Activated CD4-positive, alpha-beta T cell treated with anti-CD3 and anti-CD28 coated beads, Interleukin-2, amount 10 ng/mL, durations not matched to agents 24 days and 14 days (primary cell): Measurements from ENCODE around the gene ANAPC1. TPM values are rescaled to one million over a fixed set of nuclear protein-coding genes. Genes with fewer than 3 reads are reported as not detected.
"Not testable (repeated sequence)": the region's sequence is repeated elsewhere in the genome, so short reads cannot be mapped to it uniquely, and the experiment has no call there.

Source experiments
- DNase-seq: peaks from one replicate; pipeline ENCODE4 v3.0.0; 2022
- H3K27ac Mint-ChIP-seq: one replicate; pipeline ENCODE4 v1.8.0; 2022; ENCODE audit warnings: mild to moderate bottlenecking, mixed read lengths
- H3K27me3 Mint-ChIP-seq: one replicate; pipeline ENCODE4 v1.8.0; 2022; ENCODE audit warnings: mixed read lengths
- H3K36me3 Mint-ChIP-seq: one replicate; pipeline ENCODE4 v1.8.0; 2022; ENCODE audit warnings: low read depth, mild to moderate bottlenecking, mixed read lengths
- H3K4me1 Mint-ChIP-seq: one replicate; pipeline ENCODE4 v1.8.0; 2021; ENCODE audit warnings: mixed read lengths
- H3K4me3 Mint-ChIP-seq: one replicate; pipeline ENCODE4 v1.8.0; 2022; ENCODE audit warnings: mild to moderate bottlenecking, moderate library complexity, mixed read lengths
- H3K9me3 Mint-ChIP-seq: one replicate; pipeline ENCODE4 v1.8.0; 2021; ENCODE audit warnings: mixed read lengths
- intact Hi-C: fragments of 100-400 bp; cut with micrococcal nuclease; formaldehyde crosslinking; loops from one replicate; pipeline ENCODE4 v1.15.1; 2023
- total RNA-seq: library from RNA; stranded (reverse); gene quantifications from 2 replicates; pipeline ENCODE4 v1.2.3, GENCODE V29; 2022

Gene ANAPC1
- total RNA-seq, 1 donor from 2014 or later = 129 TPM

DNA sequence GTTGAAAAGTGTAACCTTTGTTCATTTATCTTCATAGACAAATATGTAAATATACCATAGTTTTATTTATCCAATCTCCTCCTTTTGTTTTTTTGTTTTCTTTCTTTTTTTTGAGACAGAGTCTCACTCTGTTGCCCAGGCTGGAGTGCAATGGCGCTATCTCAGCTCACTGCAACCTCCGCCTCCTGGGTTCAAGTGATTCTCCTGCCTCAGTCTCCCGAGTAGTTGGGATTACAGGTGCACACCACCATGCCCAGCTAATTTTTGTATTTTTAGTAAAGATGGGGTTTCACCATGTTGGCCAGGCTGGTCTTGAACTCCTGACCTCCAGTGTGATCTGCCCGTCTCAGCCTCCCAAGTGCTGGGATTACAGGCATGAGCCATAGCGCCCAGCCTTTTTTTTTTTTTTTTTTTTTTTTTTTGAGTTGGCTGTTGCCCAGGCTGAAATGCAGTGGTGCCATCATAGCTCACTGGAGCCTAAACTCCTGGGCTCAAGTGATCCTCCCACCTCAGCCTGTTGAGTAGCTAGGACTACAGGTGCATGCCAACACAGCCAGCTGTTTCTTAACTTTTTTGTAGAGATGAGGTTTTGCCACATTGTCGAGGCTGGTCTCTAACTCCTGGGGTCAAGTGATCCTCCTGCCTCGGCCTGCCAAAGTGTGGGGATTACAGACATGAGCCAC, 27.4 kb upstream of the ANAPC1 start:
- H3K4me1 Mint-ChIP-seq, DNase-seq, H3K4me3 Mint-ChIP-seq, H3K36me3 Mint-ChIP-seq, H3K27ac Mint-ChIP-seq, intact Hi-C loops, H3K9me3 Mint-ChIP-seq: not testable (repeated sequence)
- H3K27me3 Mint-ChIP-seq = peaks cover 17% of the 10 kb centered on the region

DNA sequence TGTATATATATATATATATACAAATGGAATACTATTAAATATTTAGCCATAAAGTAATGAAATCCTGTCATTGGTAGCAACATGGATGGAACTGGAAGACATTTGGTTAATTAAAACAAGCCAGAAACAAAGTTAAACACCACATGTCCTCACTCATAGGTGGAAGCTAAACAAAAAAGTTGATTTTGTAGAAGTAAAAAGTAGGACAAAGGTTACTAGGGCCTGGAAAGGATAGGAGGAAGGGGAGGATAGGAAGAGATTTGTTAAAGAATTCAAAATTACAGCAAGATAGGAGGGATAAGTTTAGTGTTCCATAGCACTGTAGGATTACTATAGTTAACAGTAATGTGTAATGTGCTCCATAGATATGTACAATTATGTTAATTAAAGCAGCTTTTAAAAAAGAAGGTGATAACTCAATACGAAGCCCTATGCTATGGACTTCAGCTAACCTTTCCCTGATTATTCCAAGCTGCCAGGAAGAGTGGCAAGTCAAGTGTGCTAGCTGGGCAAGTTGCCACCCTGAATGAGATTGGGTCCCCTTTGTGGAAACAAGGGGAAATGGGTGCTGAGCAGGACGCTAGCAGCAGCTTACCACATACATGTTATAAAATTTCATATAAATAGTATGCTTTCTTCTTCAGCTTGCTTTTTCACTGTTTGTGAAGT, 26.8 kb upstream of the ANAPC1 start:
- H3K4me1 Mint-ChIP-seq = peaks cover 10% of the 10 kb centered on the region

DNA sequence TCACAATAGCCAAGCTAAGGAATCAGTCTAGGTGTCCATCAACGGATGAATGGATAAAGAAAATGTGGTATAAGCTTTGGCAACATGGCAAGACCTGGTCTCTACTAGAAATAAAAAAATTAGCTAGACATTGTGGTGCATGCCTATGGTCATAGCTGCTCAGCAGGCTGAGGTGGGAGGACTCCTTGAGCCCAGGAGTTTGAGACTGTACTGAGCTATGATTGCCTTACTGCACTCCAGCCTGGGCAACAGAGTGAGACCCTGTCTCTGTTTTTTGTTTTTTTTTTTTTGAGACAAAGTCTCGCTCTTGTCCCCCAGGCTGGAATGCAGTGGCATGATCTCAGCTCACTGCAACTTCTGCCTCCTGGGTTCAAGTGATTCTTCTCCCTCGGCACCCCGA, 26.0 kb upstream of the ANAPC1 start:
- H3K27me3 Mint-ChIP-seq = peaks cover 12% of the 10 kb centered on the region
- intact Hi-C loops, H3K4me3 Mint-ChIP-seq, H3K27ac Mint-ChIP-seq, H3K9me3 Mint-ChIP-seq, DNase-seq, H3K36me3 Mint-ChIP-seq: not testable (repeated sequence)
- peaks cover 10% of the 10 kb centered on the region for H3K4me1 Mint-ChIP-seq

More for the DNA sequence above, 26.8 kb upstream of the ANAPC1 start:
- DNase-seq = no peak
- intact Hi-C loops = no loop called here
- Mint-ChIP-seq H3K9me3 (no peaks in the 10 kb centered on the region), H3K36me3 (no peaks in the 10 kb centered on the region), H3K27me3 (peaks cover 14% of the 10 kb centered on the region), H3K27ac (no peak overlapping the region), H3K4me3 (no peak overlapping the region)

DNA sequence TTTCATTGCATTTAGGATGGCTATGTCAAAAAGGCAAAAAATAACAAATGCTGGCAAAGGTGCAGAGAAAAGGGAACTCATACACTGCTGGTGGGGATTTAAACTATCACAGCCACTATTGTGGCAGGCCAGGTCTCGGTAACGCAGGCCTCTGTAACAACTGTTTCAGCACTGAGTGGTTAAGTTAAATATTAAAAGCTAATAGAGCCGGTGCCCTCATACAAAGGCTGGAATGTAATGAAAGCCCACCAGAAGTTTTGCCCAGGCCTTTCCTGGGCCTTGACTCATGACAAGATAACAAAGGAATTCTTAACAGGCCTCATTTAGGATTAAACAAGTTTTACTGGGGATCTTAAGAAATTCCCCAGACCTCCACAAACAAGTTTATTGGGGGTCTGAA, 25.1 kb upstream of the ANAPC1 start:
- Mint-ChIP-seq H3K36me3 (no peaks in the 10 kb centered on the region), H3K9me3 (no peaks in the 10 kb centered on the region), H3K27ac (no peak overlapping the region), H3K4me3 (no peak overlapping the region), H3K27me3 (peaks cover 11% of the 10 kb centered on the region), H3K4me1 (peaks cover 10% of the 10 kb centered on the region)
- no peak for DNase-seq
- intact Hi-C loops = no loop called here

DNA sequence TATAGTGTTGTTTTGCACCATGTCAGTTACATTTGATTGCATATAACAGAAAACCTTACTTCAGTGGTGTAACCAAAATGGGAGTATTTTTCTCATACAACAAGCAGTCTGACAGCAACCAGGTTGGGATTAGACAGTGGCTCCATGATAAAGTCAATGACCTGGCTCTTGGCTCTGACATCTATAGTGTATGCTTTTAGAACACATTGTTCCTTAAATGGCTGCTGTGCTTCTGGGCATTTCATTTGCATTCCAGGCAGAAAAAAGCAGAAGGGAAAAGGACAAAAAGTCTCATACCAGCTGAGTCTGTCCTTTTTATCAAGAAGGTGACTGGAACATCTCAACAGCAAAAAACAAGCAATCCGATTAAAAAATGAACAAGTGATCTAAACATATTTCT, 24.6 kb upstream of the ANAPC1 start:
- peaks cover 9% of the 10 kb centered on the region for H3K27me3 Mint-ChIP-seq
- no peak for DNase-seq
- H3K4me3 Mint-ChIP-seq = no peak overlapping the region
- H3K4me1 Mint-ChIP-seq = peaks cover 10% of the 10 kb centered on the region
- no peaks in the 10 kb centered on the region for H3K9me3 Mint-ChIP-seq
- H3K27ac Mint-ChIP-seq = no peak overlapping the region
- intact Hi-C loops = no loop called here
- no peaks in the 10 kb centered on the region for H3K36me3 Mint-ChIP-seq

DNA sequence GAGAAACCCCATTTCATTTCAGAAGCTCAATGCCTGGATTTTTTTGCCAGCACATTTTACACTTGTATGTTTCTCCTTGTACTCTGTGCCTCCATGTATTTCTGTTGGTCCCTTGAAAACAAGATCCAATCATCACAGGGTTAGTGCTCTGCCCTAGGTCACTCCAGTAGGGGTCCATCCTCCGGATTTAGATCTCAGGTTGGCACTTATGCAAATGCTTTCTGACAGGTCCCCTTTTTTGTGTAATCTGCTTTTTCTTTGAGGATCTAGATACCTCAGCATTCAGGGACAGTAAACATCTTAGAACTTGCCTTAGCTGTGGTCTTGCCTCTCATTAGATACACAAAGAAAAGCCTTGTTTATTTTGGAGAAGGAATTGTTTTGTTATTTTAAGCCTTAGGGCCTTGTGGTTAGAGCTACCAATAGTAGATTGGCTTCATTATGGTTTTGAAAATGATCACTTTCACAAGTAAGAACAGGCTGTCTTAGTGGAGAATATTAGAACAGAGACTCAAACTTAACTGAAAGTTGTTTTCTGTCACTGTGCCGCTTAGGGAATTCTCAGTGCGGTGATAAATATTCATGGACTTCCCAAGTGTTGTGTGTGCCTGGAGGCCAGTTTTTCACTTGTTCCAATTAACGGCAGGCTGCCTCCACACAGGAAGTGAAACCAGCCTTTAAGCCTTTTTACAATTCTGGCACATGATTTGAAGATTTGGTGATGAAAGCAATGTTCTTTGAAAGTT, 22.2 kb upstream of the ANAPC1 start:
- Mint-ChIP-seq H3K9me3 (no peaks in the 10 kb centered on the region), H3K36me3 (no peaks in the 10 kb centered on the region), H3K27me3 (peaks cover 15% of the 10 kb centered on the region), H3K4me3 (peak overlapping the region; percentile 12), H3K4me1 (peaks cover 10% of the 10 kb centered on the region), H3K27ac (no peak overlapping the region)
- intact Hi-C loops = no loop called here
- peak; percentile 63 for DNase-seq

DNA sequence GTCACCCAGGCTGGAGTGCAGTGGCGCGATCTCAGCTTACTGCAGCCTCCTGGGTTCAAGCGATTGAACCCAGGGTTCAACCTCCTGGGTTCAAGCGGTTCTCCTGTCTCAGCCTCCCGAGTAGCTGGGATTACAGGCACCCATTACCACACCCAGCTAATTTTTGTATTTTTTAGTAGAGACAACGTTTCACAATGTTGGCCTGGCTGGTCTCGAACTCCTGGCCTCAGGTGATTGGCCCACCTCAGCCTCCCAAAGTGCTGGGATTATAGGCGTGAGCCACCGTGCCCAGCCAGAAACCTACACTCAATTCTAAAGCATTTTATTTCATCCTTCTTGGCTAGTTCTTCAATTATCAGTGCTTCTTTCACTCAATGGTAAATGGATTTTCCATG, 21.5 kb upstream of the ANAPC1 start:
- intact Hi-C loops, H3K9me3 Mint-ChIP-seq, H3K4me3 Mint-ChIP-seq, DNase-seq, H3K27ac Mint-ChIP-seq, H3K36me3 Mint-ChIP-seq: not testable (repeated sequence)
- Mint-ChIP-seq H3K27me3 (peaks cover 21% of the 10 kb centered on the region), H3K4me1 (peaks cover 10% of the 10 kb centered on the region)

DNA sequence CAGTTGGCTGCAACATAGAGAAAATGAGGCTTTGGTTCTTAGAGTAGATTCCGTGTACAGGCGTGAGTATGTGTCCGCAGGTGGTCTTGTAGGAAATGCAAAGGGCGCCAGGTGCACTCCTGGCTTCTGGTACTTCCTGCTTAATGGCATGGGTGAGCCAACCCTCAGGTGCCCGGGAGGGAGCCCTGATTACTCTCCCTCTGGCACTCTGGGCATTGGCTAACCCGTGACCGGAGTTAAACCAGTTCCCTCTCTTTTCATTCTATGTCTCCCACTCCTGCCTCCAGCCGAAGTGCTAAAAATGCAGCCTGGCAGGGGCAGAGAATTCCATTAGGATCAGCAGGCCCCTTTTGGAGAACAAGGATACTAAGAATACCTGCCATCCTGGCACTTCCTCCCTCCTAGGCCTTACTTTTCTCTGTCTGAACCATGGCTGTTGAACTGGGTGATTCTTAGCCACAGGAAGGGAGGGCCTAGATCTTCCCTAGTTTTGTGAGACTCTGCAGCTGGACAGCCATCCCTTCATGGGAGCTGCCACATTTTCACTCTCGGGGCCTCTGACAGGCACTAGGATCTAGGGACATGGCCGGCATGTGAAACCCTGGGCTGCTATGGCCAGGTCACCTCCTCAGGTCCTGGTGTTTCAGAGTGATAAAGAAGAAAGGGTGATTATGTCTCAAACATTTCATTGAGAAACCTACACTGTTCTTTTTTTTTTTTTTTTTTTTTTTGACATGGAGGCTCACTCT, 20.9 kb upstream of the ANAPC1 start:
- Mint-ChIP-seq H3K9me3 (no peaks in the 10 kb centered on the region), H3K27ac (no peak overlapping the region), H3K4me1 (peaks cover 10% of the 10 kb centered on the region), H3K27me3 (peaks cover 27% of the 10 kb centered on the region), H3K36me3 (no peaks in the 10 kb centered on the region), H3K4me3 (no peak overlapping the region)
- intact Hi-C loops = no loop called here
- no peak for DNase-seq

DNA sequence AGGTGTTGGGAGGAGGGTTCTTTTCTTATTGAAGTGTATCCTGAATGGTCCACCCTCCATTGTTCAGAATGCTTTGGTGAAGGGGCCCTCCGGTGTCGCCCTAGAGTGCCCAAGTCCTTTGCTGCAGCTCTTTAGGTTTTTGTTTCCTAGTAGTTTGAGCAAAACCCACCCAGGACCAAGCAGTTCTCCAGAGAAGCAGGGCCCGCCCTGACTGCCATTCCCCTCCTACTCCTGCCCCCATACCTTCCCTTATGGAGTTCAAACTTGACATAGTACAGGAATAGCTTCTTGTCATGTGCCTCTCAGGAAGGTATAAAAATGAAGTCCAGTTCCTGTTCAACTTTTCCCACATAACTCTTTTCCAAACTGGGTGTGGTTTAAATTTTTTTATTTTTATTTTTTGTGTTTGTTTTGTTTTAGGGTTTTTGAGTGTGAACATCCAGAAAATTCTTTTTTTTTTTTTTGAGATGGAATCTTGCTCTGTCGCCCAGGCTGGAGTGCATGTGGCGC, 20.0 kb upstream of the ANAPC1 start:
- H3K36me3 Mint-ChIP-seq = no peaks in the 10 kb centered on the region
- peaks cover 34% of the 10 kb centered on the region for H3K27me3 Mint-ChIP-seq
- no peaks in the 10 kb centered on the region for H3K9me3 Mint-ChIP-seq
- DNase-seq = no peak
- H3K27ac Mint-ChIP-seq = no peak overlapping the region
- intact Hi-C loops = no loop called here
- peaks cover 15% of the 10 kb centered on the region for H3K4me1 Mint-ChIP-seq
- H3K4me3 Mint-ChIP-seq = no peak overlapping the region

DNA sequence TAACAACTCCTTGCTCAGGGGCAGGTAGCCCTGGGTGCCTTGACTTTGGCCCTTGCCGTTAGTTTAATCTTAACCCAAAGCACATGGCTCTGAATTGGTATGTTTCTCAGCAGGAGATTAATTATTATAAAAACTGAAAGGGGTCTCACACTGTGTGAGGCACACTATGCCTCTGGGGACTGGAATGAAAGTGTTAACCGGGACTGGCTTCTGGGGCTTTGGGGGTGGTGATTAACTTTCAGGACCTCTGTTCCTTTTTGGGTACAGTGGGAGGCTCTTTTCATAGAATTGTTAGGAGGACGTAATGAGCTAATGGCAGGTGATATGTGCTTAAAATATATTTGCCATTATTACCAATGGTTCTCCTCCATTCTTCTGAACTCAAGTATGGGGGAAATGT, 19.5 kb upstream of the ANAPC1 start:
- H3K4me3 Mint-ChIP-seq = no peak overlapping the region
- no peak overlapping the region for H3K27ac Mint-ChIP-seq
- no peaks in the 10 kb centered on the region for H3K36me3 Mint-ChIP-seq
- H3K27me3 Mint-ChIP-seq = peaks cover 34% of the 10 kb centered on the region
- H3K9me3 Mint-ChIP-seq = no peaks in the 10 kb centered on the region
- intact Hi-C loops = no loop called here
- no peak for DNase-seq
- H3K4me1 Mint-ChIP-seq = peaks cover 15% of the 10 kb centered on the region

DNA sequence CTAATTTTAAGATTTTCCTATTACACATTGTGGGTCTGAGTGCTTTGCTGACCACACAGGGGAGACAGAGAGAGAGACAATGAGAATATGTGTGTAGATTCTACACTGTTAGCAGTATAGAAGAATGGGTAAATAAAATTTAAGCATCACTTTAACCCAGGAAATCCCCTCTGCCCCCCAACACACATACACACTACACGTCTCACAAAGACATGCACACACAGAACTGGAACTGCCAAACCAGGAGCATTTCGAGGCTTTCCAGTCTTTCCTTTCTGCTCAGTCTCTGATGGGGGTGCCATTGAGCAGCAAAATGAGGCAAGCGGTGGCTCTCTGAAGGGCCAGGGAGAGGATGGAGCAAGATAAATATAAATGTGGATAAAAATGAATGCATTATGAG, 16.9 kb upstream of the ANAPC1 start:
- Mint-ChIP-seq H3K9me3 (no peaks in the 10 kb centered on the region), H3K4me1 (peaks cover 13% of the 10 kb centered on the region), H3K27ac (no peak overlapping the region), H3K27me3 (peaks cover 43% of the 10 kb centered on the region), H3K4me3 (no peak overlapping the region), H3K36me3 (no peaks in the 10 kb centered on the region)
- no peak for DNase-seq
- intact Hi-C loops = no loop called here

DNA sequence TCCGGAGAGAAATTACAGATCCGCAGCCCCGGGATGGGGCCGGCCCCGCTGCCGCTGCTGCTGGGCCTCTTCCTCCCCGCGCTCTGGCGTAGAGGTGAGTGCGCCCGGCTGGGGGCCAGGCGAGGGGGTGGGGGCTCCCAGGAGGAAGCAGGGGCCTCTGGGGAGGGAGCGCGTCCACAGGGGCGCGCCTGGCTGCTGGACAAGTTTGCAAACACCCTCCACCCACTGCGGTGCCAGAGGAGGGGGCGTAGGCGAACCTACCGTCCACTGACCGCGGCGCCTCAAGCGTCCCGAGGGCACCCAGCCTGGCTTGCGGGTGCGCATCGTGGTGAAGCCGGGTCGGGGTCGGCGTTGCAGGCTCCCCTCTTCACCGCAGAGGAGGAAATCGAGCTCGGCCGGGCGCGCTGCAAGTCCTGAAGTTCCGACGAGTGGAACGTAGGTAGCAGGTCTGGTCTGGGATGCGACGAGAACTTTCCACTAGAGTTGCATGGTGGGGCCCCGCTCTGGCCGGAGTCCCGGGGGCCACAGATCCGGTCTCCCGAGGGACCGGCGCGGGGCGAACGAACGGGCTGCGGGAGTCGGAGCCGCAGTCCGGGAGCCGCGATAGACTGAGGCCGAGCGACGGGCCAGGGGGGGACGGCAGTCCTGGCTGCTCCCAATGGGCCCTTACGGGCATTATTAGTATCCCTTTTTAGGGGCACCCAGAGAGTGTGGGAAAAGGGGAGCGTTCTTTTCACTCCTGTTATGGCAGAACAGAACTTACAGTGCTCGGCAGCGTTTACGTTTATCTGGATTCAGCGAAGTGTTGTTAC, 14.9 kb upstream of the ANAPC1 start:
- Mint-ChIP-seq H3K4me1 (peaks cover 14% of the 10 kb centered on the region), H3K36me3 (no peaks in the 10 kb centered on the region), H3K27me3 (peaks cover 52% of the 10 kb centered on the region), H3K9me3 (no peaks in the 10 kb centered on the region), H3K4me3 (peak overlapping the region; percentile 75), H3K27ac (no peak overlapping the region)
- intact Hi-C loops = loop anchor here (2.0 kb wide), 1 partner anchor 14 kb away; the partner anchor contains the start of gene ANAPC1
- DNase-seq = peak; percentile 73
